H1 (cell line): ENCODE measurements around the gene ADARB2. TPM values are rescaled to one million over a fixed set of nuclear protein-coding genes. Genes with fewer than 3 reads are reported as not detected.

Source experiments
- HDAC6 ChIP-seq: IDR thresholded peaks from one replicate; pipeline ENCODE4 v1.7.1; 2012; ENCODE audit warnings: low read depth, mild to moderate bottlenecking, inconsistent platforms, low read length, moderate library complexity
- KDM4A ChIP-seq: IDR thresholded peaks from one replicate; pipeline ENCODE4 v1.7.1; 2012; ENCODE audit warnings: low read depth, mild to moderate bottlenecking, moderate library complexity, low read length, inconsistent platforms; ENCODE audit not compliant: severe bottlenecking
- MAX ChIP-seq: IDR thresholded peaks from 2 replicates; pipeline ENCODE4 v1.6.1; 2012; ENCODE audit warnings: inconsistent platforms
- SP1 ChIP-seq: IDR thresholded peaks from 2 replicates; pipeline ENCODE4 v1.6.1; 2011; ENCODE audit warnings: low read depth, low read length
- TBP ChIP-seq: IDR thresholded peaks from 2 replicates; pipeline ENCODE4 v1.6.1; 2011; ENCODE audit warnings: low read depth, low read length, improper control_type of control experiment
- polyA plus RNA-seq, 7 experiments: library from polyadenylated mRNA; depleted of rRNA in 3 of 7; stranded (reverse) in 5 of 7; unstranded in 2 of 7; fragments of >200 nt in 5 of 7; fragments of 200-250 nt in 2 of 7; gene quantifications; 1 replicate in 5 of 7; 2 replicates in 1 of 7; 4 replicates in 1 of 7; pipeline versions ENCODE4 v1.2.1 to v1.2.3, GENCODE V29; 2011 to 2013; ENCODE audit warnings: missing spikeins in 2 of 7, mixed read lengths in 2 of 7
- total RNA-seq: library from RNA; stranded (reverse); fragmentation: NEBNext Ultra II Directional; extraction: Animal tissue kit (Norgen Biotek cat#: 25700); gene quantifications from 2 replicates; pipeline ENCODE4 v1.2.1, GENCODE V29; 2021

The ADARB2 gene
- total and polyA plus RNA-seq, 2 of the 8 experiments (the other 6 are each of a cell fraction or from before 2014, with no cell fraction given): 2.2 to 2.8 TPM

DNA sequence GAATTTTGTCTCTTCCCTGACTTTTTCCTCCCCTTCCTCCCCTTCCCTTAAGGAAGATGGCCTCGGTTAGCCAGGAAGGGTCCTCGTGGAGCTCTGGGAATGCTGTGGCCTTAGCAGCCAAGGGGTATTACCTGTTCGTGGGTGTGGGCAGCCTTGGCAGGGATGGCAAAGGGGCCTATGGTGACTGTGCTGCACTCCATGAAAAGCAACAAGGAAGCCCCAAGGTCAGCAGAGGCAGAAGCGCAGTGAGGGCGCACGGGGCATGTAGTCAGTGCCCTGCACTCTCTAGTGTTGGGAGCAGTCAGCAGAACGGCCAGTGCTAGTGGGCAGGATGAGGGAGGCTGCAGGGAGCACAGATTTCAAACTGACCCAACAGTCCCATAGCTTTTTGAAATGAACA is 191.8 kb downstream of the ADARB2 start (continued):
- TF ChIP-seq SP1 (no peak), TBP (no peak), KDM4A (no peak), MAX (no peak), HDAC6 (no peak)
